ENCODE results near the gene KIAA0232.

The KIAA0232 gene

GRCh38 chr4:6854098-6854744, 71.7 kb downstream of the KIAA0232 start:
- Histone ChIP-seq H3K9ac (no peak overlapping the region), H3K4me3 (ENCODE audit: low read depth, low read length) (no peak overlapping the region), H3K27me3 (ENCODE audit: control insufficient read depth, insufficient read depth, low read length) (no peaks in the 10 kb centered on the region), H3K27ac (no peak overlapping the region), H3K36me3 (ENCODE audit: control insufficient read depth, insufficient read depth, low read length) (no peaks in the 10 kb centered on the region), H3K79me2 (peaks cover 2% of the 10 kb centered on the region), H3K9me3 (ENCODE audit: control insufficient read depth, low read length) (no peaks in the 10 kb centered on the region), H2AFZ (no peak overlapping the region), H3K4me2 (ENCODE audit: low read length) (no peak overlapping the region), H3K4me1 (no peaks in the 10 kb centered on the region)
- no peak for TF ChIP-seq CTCF (IDR thresholded peaks at IDR 0.05)

DNA sequence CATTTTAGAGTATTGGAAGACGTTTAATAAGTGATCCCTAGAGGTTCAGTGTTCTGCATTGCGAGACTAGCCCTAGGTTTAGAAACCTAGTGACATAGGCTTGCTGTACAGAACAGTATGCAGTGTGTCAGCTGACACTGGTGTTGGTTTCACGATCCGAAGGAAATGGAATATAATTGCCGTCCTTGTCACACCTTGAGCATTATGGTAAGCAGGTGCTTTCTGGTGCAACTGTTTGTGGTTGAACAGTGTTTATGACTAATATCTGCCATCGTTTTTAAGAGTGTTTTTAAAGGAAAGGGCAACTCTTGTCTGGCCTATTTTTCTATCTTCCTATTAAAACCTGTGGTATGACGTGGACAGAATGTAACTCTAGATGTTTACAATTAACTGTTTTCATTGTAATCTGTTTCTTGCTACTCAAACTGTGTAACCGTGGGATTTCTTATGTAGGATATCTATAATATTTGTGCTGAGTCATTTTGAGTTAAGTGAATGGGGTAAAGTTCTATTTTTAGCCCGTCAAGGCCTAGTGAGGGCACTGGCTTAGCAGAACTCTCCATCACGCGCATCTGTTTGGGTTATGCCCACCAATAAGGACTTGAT, 73.3 kb downstream of the KIAA0232 start:
- Histone ChIP-seq H3K27ac (no peak overlapping the region), H3K4me2 (ENCODE audit: low read length) (no peak overlapping the region), H2AFZ (no peak overlapping the region), H3K9ac (no peak overlapping the region), H3K79me2 (peaks cover 2% of the 10 kb centered on the region), H3K4me1 (no peaks in the 10 kb centered on the region), H3K27me3 (ENCODE audit: control insufficient read depth, insufficient read depth, low read length) (no peaks in the 10 kb centered on the region), H3K4me3 (ENCODE audit: low read depth, low read length) (no peak overlapping the region), H3K9me3 (ENCODE audit: control insufficient read depth, low read length) (no peaks in the 10 kb centered on the region), H3K36me3 (ENCODE audit: control insufficient read depth, insufficient read depth, low read length) (no peaks in the 10 kb centered on the region)
- no peak for TF ChIP-seq CTCF (IDR thresholded peaks at IDR 0.05)

DNA sequence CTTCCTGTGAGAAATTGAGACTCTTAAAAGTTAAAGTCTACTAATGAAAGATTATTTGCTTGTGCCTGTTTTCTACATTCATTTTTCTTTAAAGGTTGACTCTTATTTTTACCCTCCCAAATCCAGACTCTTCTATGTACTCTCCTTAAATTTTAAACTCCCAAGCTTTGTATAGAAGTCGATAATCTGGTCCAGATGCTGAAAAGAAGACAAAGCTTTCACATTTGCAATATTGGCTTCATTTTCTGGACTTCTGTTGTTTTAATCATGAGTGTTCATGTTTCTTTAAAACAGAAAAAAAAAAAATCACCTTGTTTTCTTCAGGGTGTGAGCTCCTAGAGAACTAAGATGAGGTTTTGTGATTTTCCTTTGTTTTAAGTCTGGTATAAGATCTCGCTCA, 73.9 kb downstream of the KIAA0232 start:
- Histone ChIP-seq H3K4me1 (no peaks in the 10 kb centered on the region), H3K27ac (no peak overlapping the region), H3K4me3 (ENCODE audit: low read depth, low read length) (no peak overlapping the region), H3K4me2 (ENCODE audit: low read length) (no peak overlapping the region), H3K79me2 (peaks cover 2% of the 10 kb centered on the region), H2AFZ (no peak overlapping the region), H3K9ac (no peak overlapping the region), H3K36me3 (ENCODE audit: control insufficient read depth, insufficient read depth, low read length) (no peaks in the 10 kb centered on the region), H3K9me3 (ENCODE audit: control insufficient read depth, low read length) (no peaks in the 10 kb centered on the region), H3K27me3 (ENCODE audit: control insufficient read depth, insufficient read depth, low read length) (no peaks in the 10 kb centered on the region)
- no peak for TF ChIP-seq CTCF (IDR thresholded peaks at IDR 0.05)

DNA sequence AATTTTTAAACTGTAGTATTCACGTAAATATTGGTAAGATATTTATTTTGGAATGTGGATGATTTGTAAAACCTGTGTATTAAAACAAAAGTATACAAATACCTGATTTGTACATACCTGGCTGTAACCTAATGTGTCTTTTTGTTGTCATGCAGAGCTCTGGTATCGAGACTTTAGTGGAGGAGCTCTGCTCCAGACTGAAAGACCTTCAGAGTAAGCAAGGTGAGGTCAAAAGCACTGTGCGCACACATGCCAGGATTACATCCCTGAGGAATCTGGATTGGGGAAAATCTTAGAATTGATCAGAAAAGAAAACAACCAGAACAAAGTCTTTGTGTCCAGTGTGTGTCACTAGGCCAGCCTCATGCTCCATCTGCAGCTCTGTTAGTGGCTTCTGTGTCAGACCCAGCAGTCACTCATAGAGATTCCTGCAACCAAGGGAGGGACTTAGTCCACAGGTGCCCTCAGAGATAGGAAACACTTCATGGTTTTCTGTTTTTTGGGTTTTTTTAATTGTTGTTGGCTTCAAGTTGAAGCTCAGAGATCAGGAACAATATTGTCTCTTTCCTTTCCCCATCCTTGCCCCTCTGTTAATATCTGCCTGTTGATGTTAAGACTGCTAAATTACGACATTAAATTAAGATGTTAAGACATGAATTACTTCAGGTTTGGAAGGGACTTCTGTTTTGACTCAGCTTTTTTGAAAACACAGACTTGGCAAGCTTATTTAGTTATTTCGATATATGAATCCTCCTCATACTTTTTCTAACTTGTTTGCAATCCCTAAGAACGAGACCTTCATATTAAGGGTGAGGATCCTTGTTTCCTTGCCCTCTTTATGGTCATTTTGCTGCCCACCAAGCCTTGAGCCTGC, 74.7 kb downstream of the KIAA0232 start:
- Histone ChIP-seq H3K79me2 (no peaks in the 10 kb centered on the region), H3K4me3 (ENCODE audit: low read depth, low read length) (no peak overlapping the region), H3K9me3 (ENCODE audit: control insufficient read depth, low read length) (no peaks in the 10 kb centered on the region), H3K9ac (no peak overlapping the region), H3K4me1 (no peaks in the 10 kb centered on the region), H2AFZ (no peak overlapping the region), H3K4me2 (ENCODE audit: low read length) (no peak overlapping the region), H3K27me3 (ENCODE audit: control insufficient read depth, insufficient read depth, low read length) (no peaks in the 10 kb centered on the region), H3K27ac (no peak overlapping the region), H3K36me3 (ENCODE audit: control insufficient read depth, insufficient read depth, low read length) (no peaks in the 10 kb centered on the region)
- no peak for TF ChIP-seq CTCF (IDR thresholded peaks at IDR 0.05)

Data from parathyroid adenoma (tissue), 2 donors.